K562 (cell line): ENCODE results near the gene KRT80. TPM values are rescaled to one million over a fixed set of nuclear protein-coding genes. Genes with fewer than 3 reads are reported as not detected.

Source experiments
- ATAC-seq: fragments of 200-7000 bp; cut with Tn5 transposase; 3 replicates; pipeline ENCODE4 v1.9.1; 2020; ENCODE audit warnings: moderate library complexity
- BruUV-seq: library from RNA; stranded (reverse); fragments of 400-500 nt; replicated peaks from 2 replicates; lab custom pipeline; 2021; lab: Mats Ljungman, UMichigan
- CTCF ChIA-PET: fragments of 300-600 bp; formaldehyde crosslinking; extraction: SDS; loops from one replicate; lab custom pipeline; 2021; ENCODE audit warnings: low intra/inter-chr PET ratio; lab: Yijun Ruan, JAX
- POLR2A ChIA-PET: fragments of 300-600, 350-650 bp; sonication (Branson Sonifier 250); formaldehyde crosslinking; extraction: SDS; loops from one replicate; lab custom pipeline; 2021; ENCODE audit warnings: antibody characterized with exemption, inconsistent platforms; lab: Yijun Ruan, JAX
- DNase-seq, 4 experiments: peaks; one replicate each; pipeline versions ENCODE4 v3.0.0 to v3.0.0-alpha.2; 2011 to 2018; ENCODE audit warnings: low spot score in 3 of 4, mixed read lengths in 3 of 4; ENCODE audit errors: extremely low read depth in 1 of 4
- FAIRE-seq: peaks from 2 replicates; lab custom pipeline; 2011; peaks lifted over from hg19 to GRCh38; lab: Jason Lieb, UNC
- H2AFZ ChIP-seq: 2 replicates; pipeline ENCODE4 v1.6.0; 2011; ENCODE audit warnings: low read depth, low read length, control low read depth, inconsistent platforms
- H3K27ac ChIP-seq: fragments of 200-600 bp; 3 replicates; pipeline ENCODE4 v1.8.0; 2011; ENCODE audit warnings: low read depth, mild to moderate bottlenecking, control low read depth, inconsistent platforms, low read length, moderate library complexity, mixed read lengths; ENCODE audit errors: extremely low read depth
- H3K27me3 ChIP-seq, 2 experiments: fragments of 300-600 bp in 1 of 2; 2 replicates in 1 of 2; 3 replicates in 1 of 2; pipeline versions ENCODE4 v1.6.0 to v1.8.0; 2011; ENCODE audit warnings: inconsistent platforms in 2 of 2, low read length in 2 of 2, mild to moderate bottlenecking in 1 of 2, mixed read lengths in 1 of 2, moderate library complexity in 1 of 2; ENCODE audit not compliant: control insufficient read depth in 2 of 2, insufficient read depth in 2 of 2
- H3K36me3 ChIP-seq: fragments of 300-600 bp; 3 replicates; pipeline ENCODE4 v1.8.0; 2011; ENCODE audit warnings: mild to moderate bottlenecking, low read length, inconsistent platforms; ENCODE audit not compliant: control insufficient read depth, insufficient read depth
- H3K4me1 ChIP-seq, 2 experiments: fragments of 200-600 bp in 1 of 2; replicated peaks in 1 of 2; 2 replicates in 1 of 2; 3 replicates in 1 of 2; pipeline versions ENCODE4 v1.5.1 to v1.8.0; 2011; ENCODE audit warnings: inconsistent platforms in 2 of 2, low read length in 2 of 2, mild to moderate bottlenecking in 1 of 2, mixed read lengths in 1 of 2, moderate library complexity in 1 of 2; ENCODE audit not compliant: control insufficient read depth in 2 of 2, insufficient read depth in 2 of 2
- H3K4me2 ChIP-seq: 2 replicates; pipeline ENCODE4 v1.6.1; 2011; ENCODE audit warnings: low read length, control low read depth, inconsistent platforms, mixed read lengths; ENCODE audit not compliant: insufficient read depth
- H3K4me3 ChIP-seq: fragments of 200-600 bp; sonication (generic), shearing (Covaris generic); 2 replicates; pipeline ENCODE4 v1.5.1; 2016; ENCODE audit warnings: control low read depth, inconsistent platforms
- H3K79me2 ChIP-seq: fragments of 200-600 bp; 3 replicates; pipeline ENCODE4 v1.8.0; 2011; ENCODE audit warnings: low read length, inconsistent platforms; ENCODE audit not compliant: control insufficient read depth, insufficient read depth
- H3K9ac ChIP-seq, 2 experiments: 2 replicates each; pipeline versions ENCODE4 v1.6.0 to v1.6.1; 2011; ENCODE audit warnings: low read depth in 2 of 2, low read length in 2 of 2, control low read depth in 1 of 2, inconsistent platforms in 1 of 2, mild to moderate bottlenecking in 1 of 2, mixed read lengths in 1 of 2; ENCODE audit not compliant: insufficient read depth in 1 of 2
- H3K9me1 ChIP-seq: one replicate; pipeline ENCODE4 v1.6.0; 2011; ENCODE audit warnings: inconsistent platforms, mild to moderate bottlenecking, low read length, moderate library complexity; ENCODE audit not compliant: control insufficient read depth, insufficient read depth
- H3K9me3 ChIP-seq: replicated peaks from 2 replicates; pipeline ENCODE4 v1.5.1; 2011; ENCODE audit warnings: low read depth, low read length, inconsistent platforms; ENCODE audit not compliant: control insufficient read depth, insufficient read depth
- H4K20me1 ChIP-seq: replicated peaks from 2 replicates; pipeline ENCODE4 v1.6.1; 2011; ENCODE audit warnings: low read length, inconsistent platforms, mixed read lengths; ENCODE audit not compliant: control insufficient read depth, insufficient read depth
- MEIS2 ChIP-seq: fragments of 450-650 bp; IDR thresholded peaks from 2 replicates; pipeline ENCODE4 v1.6.1; 2014; ENCODE audit warnings: mild to moderate bottlenecking; ENCODE audit not compliant: partially characterized antibody
- SIX5 ChIP-seq, 2 experiments: IDR thresholded peaks; 2 replicates each; pipeline ENCODE4 v1.6.1; 2011; ENCODE audit warnings: low read length in 2 of 2, borderline replicate concordance in 1 of 2, low read depth in 1 of 2, mild to moderate bottlenecking in 1 of 2, moderate library complexity in 1 of 2; ENCODE audit not compliant: insufficient read depth in 1 of 2
- STAG1 ChIP-seq: sonication (generic); formaldehyde crosslinking; IDR thresholded peaks from 2 replicates; pipeline ENCODE4 v1.5.0; 2020; ENCODE audit warnings: missing genetic modification reagents, borderline replicate concordance
- USF1 ChIP-seq: sonication (generic); formaldehyde crosslinking; IDR thresholded peaks from 2 replicates; pipeline ENCODE4 v1.9.0; 2022; ENCODE audit warnings: mild to moderate bottlenecking, missing genetic modification reagents
- YY1 ChIP-seq, 3 experiments: IDR thresholded peaks; 2 replicates each; pipeline ENCODE4 v1.6.1; 2011; ENCODE audit warnings: low read length in 2 of 3, mild to moderate bottlenecking in 2 of 3, moderate library complexity in 2 of 3, borderline replicate concordance in 1 of 3, control low read depth in 1 of 3, low read depth in 1 of 3; ENCODE audit not compliant: insufficient read depth in 3 of 3, insufficient replicate concordance in 2 of 3, control insufficient read depth in 1 of 3, insufficient read length in 1 of 3; ENCODE audit errors: extremely low read depth in 1 of 3
- ZNF311 ChIP-seq: fragments of 250-450 bp; sonication (Bioruptor Pico); IDR thresholded peaks from 2 replicates; pipeline ENCODE4 v1.4.0; 2020; ENCODE audit warnings: mild to moderate bottlenecking, moderate library complexity
- ZNF507 ChIP-seq: conservative IDR thresholded peaks from 2 replicates; pipeline ENCODE4 v1.6.1; 2017; ENCODE audit warnings: missing genetic modification characterization, missing compliant biosample characterization
- ZNF740 ChIP-seq, 3 experiments: fragments of 200-800 bp in 1 of 3; sonication (Bioruptor generic) in 1 of 3; sonication (generic) in 1 of 3; formaldehyde crosslinking in 1 of 3; IDR thresholded peaks; 2 replicates each; pipeline versions ENCODE4 v1.6.1 to v1.8.0; 2016 to 2022; ENCODE audit warnings: mild to moderate bottlenecking in 2 of 3, missing compliant biosample characterization in 2 of 3, missing genetic modification characterization in 2 of 3, missing genetic modification reagents in 1 of 3
- WGBS: fragments of 100-300 bp; shearing (Covaris generic); methylation state at CpG from one replicate; pipeline ENCODE4 v1.1.6; 2016; ENCODE audit warnings: low coverage, mixed read lengths; ENCODE audit not compliant: insufficient coverage; ENCODE audit errors: missing lambda C conversion rate; 5-methylcytosine and 5-hydroxymethylcytosine counted together
- in situ Hi-C: fragments of 300-500 bp; cut with MboI; formaldehyde crosslinking; loops from 4 replicates; pipeline ENCODE4 v1.15.0; 2018; ENCODE audit warnings: inconsistent platforms, mixed read lengths
- intact Hi-C: fragments of 100-400 bp; cut with micrococcal nuclease; formaldehyde crosslinking; loops from 2 replicates; pipeline ENCODE4 v1.14.2; 2022
- polyA plus RNA-seq, 8 experiments: library from polyadenylated mRNA; depleted of rRNA in 4 of 8; stranded (reverse) in 5 of 8; unstranded in 3 of 8; fragments of >200 nt; fragmentation: Nextera tagmentation in 2 of 8; fragmentation: Illumina TruSeq in 1 of 8; extraction: Ambion mirVana in 2 of 8; extraction: Trizol in 1 of 8; gene quantifications; 2 replicates each; pipeline versions ENCODE4 v1.2.1 to v1.2.3, GENCODE V29; 2011 to 2014; ENCODE audit warnings: inconsistent platforms in 1 of 8, missing spikeins in 1 of 8
- total RNA-seq, 7 experiments: library from RNA; depleted of rRNA in 6 of 7; stranded (reverse); fragments of >200 nt in 6 of 7; fragmentation: Illumina TruSeq in 2 of 7; extraction: Trizol in 2 of 7; gene quantifications; 2 replicates each; pipeline versions ENCODE4 v1.2.1 to v1.2.3, GENCODE V29; 2011 to 2021; ENCODE audit warnings: low replicate concordance in 1 of 7

Gene KRT80
- total and polyA plus RNA-seq, 9 of the 15 experiments (the other 6 are each of a cell fraction or from before 2014, with no cell fraction given): not detected

- no peak for TF ChIP-seq ZNF740 (CRISPR knock-in tag; IDR thresholded peaks at IDR 0.05)
- TF ChIP-seq ZNF740 (tag; IDR thresholded peaks at IDR 0.05): no peak
- TF ChIP-seq, all 486 proteins: peak for 0
Measured at GRCh38 chr12:52178443-52178842, 13.4 kb downstream of the KRT80 start (continued).

GRCh38 chr12:52175371-52176350 lies 16.2 kb downstream of the KRT80 start:
- DNase-seq (no peak), FAIRE-seq (no peak), ATAC-seq (peak; percentile 50)
- ChIA-PET POLR2A (no interaction called here), CTCF (no interaction called here)
- H3K79me2 ChIP-seq: no peaks in the 10 kb centered on the region
- H3K27me3 ChIP-seq: peaks cover 23 to 75% of the 10 kb centered on the region in 2 experiments; a peak in 4 of 5 replicates
- H3K9ac ChIP-seq: no peak overlapping the region
- H4K20me1 ChIP-seq: peaks cover 29% of the 10 kb centered on the region
- no peaks in the 10 kb centered on the region for H3K9me3 ChIP-seq
- H3K4me2 ChIP-seq: no peak overlapping the region
- no TSS peak for BruUV-seq
- intact Hi-C loops: no loop called here
- in situ Hi-C loops: no loop called here
- no peak overlapping the region for H3K4me3 ChIP-seq
- H3K27ac ChIP-seq: no peak overlapping the region
- 3% methylated on average over 20 of the region's 20 CpGs for WGBS
- H3K36me3 ChIP-seq: no peaks in the 10 kb centered on the region
- peaks cover 0 to 5% of the 10 kb centered on the region in 2 experiments; a peak in 1 of 5 replicates for H3K4me1 ChIP-seq
- no peaks in the 10 kb centered on the region for H3K9me1 ChIP-seq
- TF ChIP-seq MEIS2 (peak; percentile 7), USF1 (CRISPR knock-in tag) (peak; percentile 45; the same call in 1 of the 2 replicates), SIX5 (IDR thresholded peaks at IDR 0.05; ENCODE audit: borderline replicate concordance in 1 of 2, insufficient read depth in 1 of 2, low read depth in 1 of 2, low read length in 2 of 2) (no peak), ZNF311 (CRISPR knock-in tag) (no peak), ZNF507 (tag) (no peak), STAG1 (CRISPR knock-in tag) (no peak), YY1 (IDR thresholded peaks at IDR 0.05; ENCODE audit: borderline replicate concordance in 1 of 3, control insufficient read depth in 1 of 3, extremely low read depth in 1 of 3, insufficient read depth in 3 of 3, insufficient read length in 1 of 3, insufficient replicate concordance in 2 of 3, low read depth in 1 of 3, low read length in 2 of 3) (peak in 1 of 3 experiments; percentile 36)
- H2AFZ ChIP-seq: no peak overlapping the region
